ENCODE results near the gene ATP5F1C. TPM values are rescaled to one million over a fixed set of nuclear protein-coding genes. Genes with fewer than 3 reads are reported as not detected.
"Not testable (repeated sequence)": the region's sequence is repeated elsewhere in the genome, so short reads cannot be mapped to it uniquely, and the experiment has no call there.

ATP5F1C gene
- total RNA-seq, 4 donors from 2014 or later: 306 to 448 (median 398) TPM

GRCh38 chr10:7808686-7809267 lies 20.8 kb downstream of the ATP5F1C start:
- no peak for DNase-seq
- H3K9me3 ChIP-seq: no peaks in the 10 kb centered on the region
- no peaks in the 10 kb centered on the region for H3K4me1 ChIP-seq
- TF ChIP-seq, protein P1, sequence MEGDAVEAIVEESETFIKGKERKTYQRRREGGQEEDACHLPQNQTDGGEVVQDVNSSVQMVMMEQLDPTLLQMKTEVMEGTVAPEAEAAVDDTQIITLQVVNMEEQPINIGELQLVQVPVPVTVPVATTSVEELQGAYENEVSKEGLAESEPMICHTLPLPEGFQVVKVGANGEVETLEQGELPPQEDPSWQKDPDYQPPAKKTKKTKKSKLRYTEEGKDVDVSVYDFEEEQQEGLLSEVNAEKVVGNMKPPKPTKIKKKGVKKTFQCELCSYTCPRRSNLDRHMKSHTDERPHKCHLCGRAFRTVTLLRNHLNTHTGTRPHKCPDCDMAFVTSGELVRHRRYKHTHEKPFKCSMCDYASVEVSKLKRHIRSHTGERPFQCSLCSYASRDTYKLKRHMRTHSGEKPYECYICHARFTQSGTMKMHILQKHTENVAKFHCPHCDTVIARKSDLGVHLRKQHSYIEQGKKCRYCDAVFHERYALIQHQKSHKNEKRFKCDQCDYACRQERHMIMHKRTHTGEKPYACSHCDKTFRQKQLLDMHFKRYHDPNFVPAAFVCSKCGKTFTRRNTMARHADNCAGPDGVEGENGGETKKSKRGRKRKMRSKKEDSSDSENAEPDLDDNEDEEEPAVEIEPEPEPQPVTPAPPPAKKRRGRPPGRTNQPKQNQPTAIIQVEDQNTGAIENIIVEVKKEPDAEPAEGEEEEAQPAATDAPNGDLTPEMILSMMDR (IDR thresholded peaks at IDR 0.05): no peak
- TF ChIP-seq POLR2A (IDR thresholded peaks at IDR 0.05): no peak
- peaks cover 0 to 50% (median 5%) of the 10 kb centered on the region in 3 donors for H3K36me3 ChIP-seq
- H3K4me3 ChIP-seq: no peak overlapping the region
- H3K27ac ChIP-seq: no peak overlapping the region
- H3K27me3 ChIP-seq: no peaks in the 10 kb centered on the region

GRCh38 chr10:7810443-7810842 lies 22.5 kb downstream of the ATP5F1C start:
- H3K27me3 ChIP-seq: no peaks in the 10 kb centered on the region
- H3K36me3 ChIP-seq: peaks cover 0 to 33% (median 0%) of the 10 kb centered on the region in 3 donors

DNA sequence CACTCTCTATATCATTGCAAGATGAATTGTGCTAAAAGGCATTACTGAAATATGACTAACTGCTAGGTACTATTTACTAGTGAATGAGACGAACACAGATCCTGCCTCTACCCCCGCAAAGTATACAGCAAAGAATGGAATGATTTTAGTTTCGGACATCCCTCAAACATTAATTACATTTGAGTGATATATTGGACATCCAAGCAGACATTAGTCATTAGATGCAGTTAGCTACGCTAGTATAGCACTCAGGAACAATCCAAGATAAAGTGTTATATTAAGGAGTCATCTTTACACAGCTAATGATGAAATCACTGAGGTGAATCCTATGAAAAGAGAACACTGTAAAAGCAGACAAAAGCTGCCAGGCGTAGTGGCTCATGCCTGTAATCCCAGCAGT lies 23.0 kb downstream of the ATP5F1C start:
- no peaks in the 10 kb centered on the region for H3K9me3 ChIP-seq
- no peaks in the 10 kb centered on the region for H3K27me3 ChIP-seq
- H3K36me3 ChIP-seq: peaks cover 0 to 28% (median 0%) of the 10 kb centered on the region in 3 donors
- no peak for DNase-seq
- no peak overlapping the region for H3K27ac ChIP-seq
- no peak overlapping the region for H3K4me3 ChIP-seq
- no peak for TF ChIP-seq POLR2A (IDR thresholded peaks at IDR 0.05)
- TF ChIP-seq, protein P1 (IDR thresholded peaks at IDR 0.05): no peak
- H3K4me1 ChIP-seq: no peaks in the 10 kb centered on the region

More at GRCh38 chr10:7810443-7810842, 22.5 kb downstream of the ATP5F1C start:
- Histone ChIP-seq H3K4me1 (no peaks in the 10 kb centered on the region), H3K27ac (no peak overlapping the region), H3K9me3 (no peaks in the 10 kb centered on the region), H3K4me3 (no peak overlapping the region)
- TF ChIP-seq, protein P1 (IDR thresholded peaks at IDR 0.05): no peak
- TF ChIP-seq POLR2A (IDR thresholded peaks at IDR 0.05): no peak
- no peak for DNase-seq

DNA sequence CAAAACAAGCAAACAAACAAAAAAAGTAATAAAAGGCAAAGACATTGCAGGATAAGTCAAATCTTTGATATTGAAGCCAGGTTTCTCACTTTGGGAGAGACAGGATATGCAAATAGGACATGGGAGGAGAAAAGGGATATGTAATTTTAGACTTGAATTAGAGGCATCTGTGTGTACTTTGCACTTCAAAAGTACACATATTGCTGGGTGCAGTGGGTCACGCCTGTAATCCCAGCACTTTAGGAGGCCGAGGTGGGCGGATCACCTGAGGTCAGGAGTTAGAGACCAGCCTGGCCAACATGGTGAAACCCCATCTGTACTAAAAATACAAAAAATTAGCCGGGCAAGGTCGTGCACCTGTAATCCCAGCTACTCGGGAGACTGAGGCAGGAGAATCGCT lies 23.8 kb downstream of the ATP5F1C start:
- not testable (repeated sequence) for DNase-seq
- peaks cover 0 to 23% (median 0%) of the 10 kb centered on the region in 3 donors for H3K36me3 ChIP-seq

DNA sequence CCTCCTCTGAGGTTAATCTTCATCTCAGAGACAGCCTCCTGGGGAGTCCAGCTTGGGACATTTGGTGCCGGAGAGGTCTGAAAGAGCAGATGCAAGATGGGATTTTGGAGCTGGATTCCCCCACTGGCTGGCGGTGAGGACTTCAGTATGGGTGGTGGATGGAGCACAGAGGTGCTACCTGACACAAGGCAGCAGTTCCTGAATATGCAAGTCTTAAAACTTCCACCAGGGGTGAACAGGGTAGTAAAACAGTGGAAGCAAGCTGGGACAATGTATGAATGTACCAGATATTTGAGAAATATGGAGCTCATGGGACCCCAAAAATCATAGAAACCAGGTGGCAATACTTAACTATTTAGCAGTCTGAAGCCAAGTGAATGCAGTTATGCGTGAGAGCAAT lies 25.5 kb downstream of the ATP5F1C start:
- H3K4me1 ChIP-seq: peaks cover 0 to 3% (median 0%) of the 10 kb centered on the region in 4 donors
- peaks cover 0 to 5% (median 0%) of the 10 kb centered on the region in 3 donors for H3K36me3 ChIP-seq
- H3K27ac ChIP-seq: no peak overlapping the region
- no peak overlapping the region for H3K4me3 ChIP-seq
- H3K9me3 ChIP-seq: no peaks in the 10 kb centered on the region
- no peak for TF ChIP-seq POLR2A (IDR thresholded peaks at IDR 0.05)
- TF ChIP-seq, protein P1 (IDR thresholded peaks at IDR 0.05): no peak
- H3K27me3 ChIP-seq: no peaks in the 10 kb centered on the region
- DNase-seq: no peak

More for the DNA sequence above, 23.8 kb downstream of the ATP5F1C start:
- H3K4me1 ChIP-seq, H3K9me3 ChIP-seq, H3K4me3 ChIP-seq, H3K27ac ChIP-seq, H3K27me3 ChIP-seq: not testable (repeated sequence)

- TF ChIP-seq, protein P1 (IDR thresholded peaks at IDR 0.05): no peak
- no peak for TF ChIP-seq POLR2A (IDR thresholded peaks at IDR 0.05)
- Histone ChIP-seq H3K27ac (no peak overlapping the region), H3K4me3 (peak overlapping the region; percentile 85 to 99 (median 93)), H3K27me3 (no peaks in the 10 kb centered on the region), H3K4me1 (peaks cover 0 to 10% (median 4%) of the 10 kb centered on the region in 4 donors), H3K36me3 (no peaks in the 10 kb centered on the region), H3K9me3 (no peaks in the 10 kb centered on the region)
- no peak for DNase-seq
These were observed 29.6 kb downstream of the ATP5F1C start for GRCh38 chr10:7817576-7817975.
